Suprapubic skin (tissue), 4 donors: ENCODE results near the gene MYBPH. TPM values are rescaled to one million over a fixed set of nuclear protein-coding genes. Genes with fewer than 3 reads are reported as not detected.

Experiments
- DNase-seq, 2 donors: peaks; one replicate each; pipeline ENCODE4 v3.0.0-alpha.2; 2019; ENCODE audit warnings: low spot score in 2 of 2
- H3K27ac ChIP-seq: fragments of 200-600 bp; sonication (generic); one replicate; pipeline ENCODE4 v1.5.1; 2019
- H3K27me3 ChIP-seq: fragments of 200-600 bp; sonication (generic); one replicate; pipeline ENCODE4 v1.5.1; 2019
- H3K36me3 ChIP-seq: fragments of 200-600 bp; sonication (generic); one replicate; pipeline ENCODE4 v1.5.1; 2019
- H3K4me1 ChIP-seq: fragments of 200-600 bp; sonication (generic); one replicate; pipeline ENCODE4 v1.5.1; 2019
- H3K4me3 ChIP-seq: fragments of 200-600 bp; sonication (generic); one replicate; pipeline ENCODE4 v1.5.1; 2019; ENCODE audit warnings: mild to moderate bottlenecking
- H3K9me3 ChIP-seq: fragments of 200-600 bp; sonication (generic); one replicate; pipeline ENCODE4 v1.5.1; 2019
- EP300 ChIP-seq: sonication (generic); formaldehyde crosslinking; IDR thresholded peaks from one replicate; pipeline ENCODE4 v1.6.1; 2017; ENCODE audit warnings: antibody characterized with exemption
- POLR2A ChIP-seq, 2 donors: fragments of 450-650 bp; IDR thresholded peaks; one replicate each; pipeline ENCODE4 v1.6.1; 2017; ENCODE audit warnings: antibody characterized with exemption in 2 of 2, mild to moderate bottlenecking in 2 of 2, moderate library complexity in 2 of 2
- POLR2AphosphoS5 ChIP-seq, 3 donors: sonication (generic); formaldehyde crosslinking; IDR thresholded peaks; one replicate each; pipeline ENCODE4 v1.6.1; 2017; ENCODE audit warnings: antibody characterized with exemption in 3 of 3
- WGBS: methylation state at CpG from one replicate; pipeline ENCODE4 v1.1.5; 2018; 5-methylcytosine and 5-hydroxymethylcytosine counted together
- total RNA-seq, 4 donors: library from RNA; depleted of rRNA; stranded (reverse); fragments of >200 nt; gene quantifications; one replicate each; pipeline ENCODE4 v1.1.0, GENCODE V29; 2016
- TF ChIP-seq, protein P1 (sequence below), 2 donors: fragments of 200-600 bp in 1 of 2; fragments of 450-650 bp in 1 of 2; sonication (generic) in 1 of 2; IDR thresholded peaks; one replicate each; pipeline ENCODE4 v1.5.1; 2016 to 2019; ENCODE audit warnings: antibody characterized with exemption in 2 of 2, mild to moderate bottlenecking in 1 of 2, moderate library complexity in 1 of 2

Gene MYBPH
- total RNA-seq, 4 donors from 2014 or later, result 0.26 TPM; not detected in 3

DNA sequence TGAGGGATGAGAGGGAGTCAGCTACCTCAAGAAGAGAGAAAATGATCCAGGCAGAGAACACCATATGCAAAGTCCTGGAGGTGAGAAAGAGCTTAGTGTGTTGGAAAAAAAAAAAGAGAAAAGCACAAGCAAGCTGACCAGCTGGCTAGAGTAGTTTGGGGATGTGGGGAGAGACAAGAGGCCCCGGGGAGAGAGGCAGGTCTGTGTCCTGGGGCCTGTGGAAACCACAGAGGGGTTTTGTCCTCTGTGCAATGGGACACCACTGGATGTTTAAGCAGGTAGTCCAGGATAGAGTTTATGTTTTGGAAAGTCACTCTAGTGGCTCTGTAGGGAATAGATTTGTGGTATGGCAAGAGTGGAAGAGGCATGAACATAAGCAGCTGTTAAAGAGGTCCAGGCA lies 25.3 kb upstream of the MYBPH start:
- no peaks in the 10 kb centered on the region for H3K9me3 ChIP-seq
- H3K27me3 ChIP-seq, result peaks cover 3% of the 10 kb centered on the region
- H3K4me3 ChIP-seq, result no peak overlapping the region
- TF ChIP-seq POLR2AphosphoS5 (IDR thresholded peaks at IDR 0.05) (no peak), POLR2A (IDR thresholded peaks at IDR 0.05) (no peak), EP300 (no peak)
- TF ChIP-seq, protein P1, sequence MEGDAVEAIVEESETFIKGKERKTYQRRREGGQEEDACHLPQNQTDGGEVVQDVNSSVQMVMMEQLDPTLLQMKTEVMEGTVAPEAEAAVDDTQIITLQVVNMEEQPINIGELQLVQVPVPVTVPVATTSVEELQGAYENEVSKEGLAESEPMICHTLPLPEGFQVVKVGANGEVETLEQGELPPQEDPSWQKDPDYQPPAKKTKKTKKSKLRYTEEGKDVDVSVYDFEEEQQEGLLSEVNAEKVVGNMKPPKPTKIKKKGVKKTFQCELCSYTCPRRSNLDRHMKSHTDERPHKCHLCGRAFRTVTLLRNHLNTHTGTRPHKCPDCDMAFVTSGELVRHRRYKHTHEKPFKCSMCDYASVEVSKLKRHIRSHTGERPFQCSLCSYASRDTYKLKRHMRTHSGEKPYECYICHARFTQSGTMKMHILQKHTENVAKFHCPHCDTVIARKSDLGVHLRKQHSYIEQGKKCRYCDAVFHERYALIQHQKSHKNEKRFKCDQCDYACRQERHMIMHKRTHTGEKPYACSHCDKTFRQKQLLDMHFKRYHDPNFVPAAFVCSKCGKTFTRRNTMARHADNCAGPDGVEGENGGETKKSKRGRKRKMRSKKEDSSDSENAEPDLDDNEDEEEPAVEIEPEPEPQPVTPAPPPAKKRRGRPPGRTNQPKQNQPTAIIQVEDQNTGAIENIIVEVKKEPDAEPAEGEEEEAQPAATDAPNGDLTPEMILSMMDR (IDR thresholded peaks at IDR 0.05), result no peak
- DNase-seq, result no peak
- H3K4me1 ChIP-seq, result peaks cover 20% of the 10 kb centered on the region
- H3K27ac ChIP-seq, result no peak overlapping the region
- WGBS, result 78% methylated on average over 1 of the region's 1 CpG
- H3K36me3 ChIP-seq, result no peaks in the 10 kb centered on the region

DNA sequence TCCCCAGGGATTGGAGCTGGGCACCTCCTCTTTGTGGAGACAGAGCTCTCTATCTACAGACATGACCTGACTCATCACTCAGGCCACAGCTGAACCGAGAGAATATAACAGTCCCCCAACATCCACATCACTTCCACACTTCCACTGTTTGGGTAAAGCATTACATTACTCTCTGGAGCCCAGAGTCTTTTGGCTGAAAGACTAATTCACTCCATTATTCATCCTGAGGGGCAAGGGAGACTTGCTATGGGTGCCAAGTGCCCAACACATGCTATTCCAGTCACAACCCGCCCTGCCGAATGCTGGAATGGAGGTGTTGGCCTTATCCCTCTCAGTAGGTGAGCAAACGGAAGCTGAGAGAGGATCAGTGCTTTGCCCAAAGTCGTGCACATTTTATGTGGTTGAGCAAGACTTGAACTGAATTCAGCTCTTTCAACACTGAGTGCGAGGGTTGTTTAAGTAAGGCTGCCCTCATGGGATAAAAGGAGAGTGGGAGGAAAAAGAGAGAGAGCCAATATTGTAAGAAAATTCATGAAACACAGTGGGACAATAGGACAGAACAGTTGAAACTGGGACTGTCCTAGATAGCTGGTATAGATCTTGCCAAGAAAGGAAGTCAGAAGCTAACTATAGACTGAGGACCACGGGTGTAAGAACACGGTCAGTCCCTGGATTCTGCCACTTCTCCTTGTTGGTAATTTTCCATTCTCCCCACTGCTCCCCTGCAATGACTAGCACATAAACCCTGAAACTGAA lies 24.4 kb upstream of the MYBPH start:
- Histone ChIP-seq H3K27ac (no peak overlapping the region), H3K4me3 (no peak overlapping the region), H3K27me3 (peaks cover 3% of the 10 kb centered on the region), H3K36me3 (no peaks in the 10 kb centered on the region), H3K9me3 (no peaks in the 10 kb centered on the region), H3K4me1 (peaks cover 20% of the 10 kb centered on the region)
- 28% methylated on average over 8 of the region's 8 CpGs for WGBS
- TF ChIP-seq POLR2AphosphoS5 (IDR thresholded peaks at IDR 0.05) (no peak), POLR2A (IDR thresholded peaks at IDR 0.05) (no peak), EP300 (no peak)
- TF ChIP-seq, protein P1 (IDR thresholded peaks at IDR 0.05), result no peak
- DNase-seq, result no peak

DNA sequence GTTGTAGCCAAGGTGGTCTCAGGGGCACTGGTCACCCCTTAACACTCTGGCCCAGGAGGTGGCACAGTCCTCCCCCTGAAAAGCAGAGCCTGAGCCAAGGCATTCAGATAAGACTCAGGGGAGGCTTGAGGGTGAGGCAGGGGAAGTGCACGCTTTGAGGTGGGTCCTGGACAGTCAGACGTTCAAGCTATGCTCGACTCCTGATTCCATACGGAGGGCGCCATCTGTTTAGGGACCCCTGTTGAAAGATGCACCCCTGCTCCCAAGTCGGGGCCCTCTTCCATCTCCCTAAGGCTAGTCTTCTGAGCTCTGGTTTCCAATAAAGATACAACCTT lies 23.8 kb upstream of the MYBPH start:
- H3K9me3 ChIP-seq, result no peaks in the 10 kb centered on the region
- DNase-seq, result no peak
- WGBS, result 81% methylated on average over 5 of the region's 6 CpGs
- H3K27me3 ChIP-seq, result peaks cover 3% of the 10 kb centered on the region
- H3K4me1 ChIP-seq, result peaks cover 20% of the 10 kb centered on the region
- H3K4me3 ChIP-seq, result no peak overlapping the region
- TF ChIP-seq POLR2AphosphoS5 (IDR thresholded peaks at IDR 0.05) (no peak), POLR2A (IDR thresholded peaks at IDR 0.05) (no peak), EP300 (no peak)
- TF ChIP-seq, protein P1 (IDR thresholded peaks at IDR 0.05), result no peak
- H3K27ac ChIP-seq, result no peak overlapping the region
- no peaks in the 10 kb centered on the region for H3K36me3 ChIP-seq

DNA sequence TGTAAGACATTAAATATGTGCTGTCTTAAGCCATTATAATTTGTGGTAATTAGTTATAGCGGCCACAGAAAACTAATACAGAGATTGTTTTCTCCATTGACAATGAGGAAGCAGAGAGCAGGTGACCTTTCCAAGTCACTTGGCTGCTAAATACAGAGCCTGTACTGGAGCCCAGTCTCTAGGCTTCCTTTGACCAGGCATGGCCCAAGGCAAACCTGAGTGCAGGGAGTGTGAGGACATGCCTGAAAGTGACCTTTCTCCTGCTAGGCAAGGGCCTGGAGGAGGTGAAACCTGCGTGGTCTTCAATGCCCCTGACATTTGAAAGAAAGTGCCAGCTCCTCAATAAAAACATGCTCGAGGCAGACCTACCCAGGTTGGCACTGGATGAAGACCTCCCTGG lies 23.4 kb upstream of the MYBPH start:
- 66% methylated on average over 2 of the region's 3 CpGs for WGBS
- DNase-seq, result no peak
- peaks cover 20% of the 10 kb centered on the region for H3K4me1 ChIP-seq
- H3K4me3 ChIP-seq, result no peak overlapping the region
- no peak for TF ChIP-seq POLR2AphosphoS5 (IDR thresholded peaks at IDR 0.05)
- TF ChIP-seq, protein P1 (IDR thresholded peaks at IDR 0.05), result no peak
- TF ChIP-seq EP300, result no peak
- TF ChIP-seq POLR2A (IDR thresholded peaks at IDR 0.05), result no peak
- H3K27me3 ChIP-seq, result peaks cover 3% of the 10 kb centered on the region
- H3K27ac ChIP-seq, result no peak overlapping the region
- no peaks in the 10 kb centered on the region for H3K36me3 ChIP-seq
- no peaks in the 10 kb centered on the region for H3K9me3 ChIP-seq

DNA sequence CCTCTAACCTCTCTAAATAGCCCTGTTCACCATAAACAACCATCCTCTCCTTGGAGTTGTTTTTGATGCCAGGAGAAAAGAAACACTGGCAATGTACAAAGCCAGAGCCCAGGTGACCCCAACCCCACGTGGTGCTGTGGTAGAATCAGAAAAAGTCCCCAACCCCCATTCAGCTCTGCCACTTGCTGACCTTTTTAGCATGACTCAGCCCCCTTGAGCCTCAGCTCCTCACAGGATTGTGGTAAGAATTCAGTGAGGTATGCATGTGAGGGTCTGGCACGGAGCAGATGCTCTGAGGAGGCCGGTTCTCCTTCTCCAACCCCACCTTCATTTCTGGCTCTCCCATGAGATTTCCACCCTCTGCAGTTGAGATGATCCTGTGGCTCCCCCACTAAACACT lies 22.0 kb upstream of the MYBPH start:
- Histone ChIP-seq H3K4me1 (peaks cover 20% of the 10 kb centered on the region), H3K27ac (no peak overlapping the region), H3K27me3 (peaks cover 3% of the 10 kb centered on the region), H3K4me3 (no peak overlapping the region), H3K36me3 (no peaks in the 10 kb centered on the region), H3K9me3 (no peaks in the 10 kb centered on the region)
- DNase-seq, result no peak
- no peak for TF ChIP-seq POLR2AphosphoS5 (IDR thresholded peaks at IDR 0.05)
- TF ChIP-seq EP300, result no peak
- TF ChIP-seq POLR2A (IDR thresholded peaks at IDR 0.05), result no peak
- TF ChIP-seq, protein P1 (IDR thresholded peaks at IDR 0.05), result no peak
- 76% methylated on average over 3 of the region's 3 CpGs for WGBS
